Jurkat, Clone E6-1 (cell line): Measurements from ENCODE around the gene NPAS2.

Experiments used
- DNase-seq: peaks from one replicate; pipeline ENCODE4 v3.0.0-alpha.2; 2011; ENCODE audit warnings: low read depth, low spot score
- H3K4me3 ChIP-seq: 2 replicates; pipeline ENCODE4 v1.5.1; 2011; ENCODE audit warnings: mild to moderate bottlenecking, low read length, control low read depth, moderate library complexity

Gene NPAS2

GRCh38 chr2:100894105-100894795 is 74.3 kb downstream of the NPAS2 start:
- no peak for DNase-seq
- H3K4me3 ChIP-seq, result no peak overlapping the region

GRCh38 chr2:100894796-100895156 is 74.8 kb downstream of the NPAS2 start:
- H3K4me3 ChIP-seq, result no peak overlapping the region
- DNase-seq, result no peak

DNA sequence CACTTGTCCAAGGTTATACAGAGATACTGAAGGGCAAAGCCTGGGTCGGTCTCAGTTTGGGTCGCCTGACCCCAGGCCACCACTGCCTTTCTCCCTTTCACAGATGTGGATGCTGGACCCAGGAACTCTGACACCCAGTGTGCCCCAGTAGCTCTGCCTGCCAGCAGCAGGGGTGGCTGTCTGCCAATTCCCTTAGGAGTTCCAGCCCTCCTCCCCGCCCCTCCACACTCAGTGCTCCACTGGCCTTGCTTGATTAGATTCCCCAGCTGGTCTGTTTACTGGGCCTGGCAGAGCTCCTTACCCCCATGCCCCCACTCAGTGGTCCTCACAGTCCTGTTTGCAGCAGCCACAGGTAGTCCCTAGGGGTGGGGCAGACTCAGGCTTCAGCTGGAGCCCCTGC is 75.5 kb downstream of the NPAS2 start:
- H3K4me3 ChIP-seq, result no peak overlapping the region
- DNase-seq, result no peak

DNA sequence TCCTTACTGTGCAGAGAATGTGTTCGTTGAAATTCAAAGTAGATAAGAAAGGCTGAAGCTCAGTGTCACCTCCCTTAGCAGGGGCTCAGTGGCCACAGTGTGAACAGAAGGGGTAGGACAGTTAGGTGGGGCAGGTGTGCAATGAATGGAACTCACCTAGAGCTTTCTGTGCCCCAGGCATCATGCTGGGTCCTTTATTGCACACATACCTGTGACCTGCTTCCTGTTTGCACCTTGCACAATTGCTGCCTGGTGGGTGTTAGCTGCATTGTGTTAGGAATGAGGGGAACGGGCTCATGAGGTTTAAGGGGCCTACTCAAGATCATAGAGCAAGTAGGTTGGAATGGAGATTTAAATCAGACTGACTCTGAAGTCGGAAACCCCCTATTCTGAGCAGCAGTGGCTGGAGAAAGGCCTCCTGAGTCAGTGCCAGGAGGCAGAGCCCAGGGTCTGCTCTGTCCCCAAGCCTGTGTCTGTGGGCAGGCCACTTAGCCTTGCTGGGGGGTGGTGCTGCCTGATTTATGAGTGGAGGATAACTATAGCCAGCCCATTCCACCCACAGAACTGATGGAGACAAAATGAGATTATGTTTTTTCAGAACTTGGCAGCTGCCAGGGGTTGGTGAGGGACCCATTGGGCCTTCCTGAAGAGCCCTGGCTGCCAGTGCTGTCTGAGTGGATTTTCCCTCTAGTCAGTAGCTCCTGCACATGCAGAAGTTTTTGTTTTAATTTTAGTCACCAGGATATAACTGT is 76.2 kb downstream of the NPAS2 start:
- H3K4me3 ChIP-seq, result no peak overlapping the region
- no peak for DNase-seq

DNA sequence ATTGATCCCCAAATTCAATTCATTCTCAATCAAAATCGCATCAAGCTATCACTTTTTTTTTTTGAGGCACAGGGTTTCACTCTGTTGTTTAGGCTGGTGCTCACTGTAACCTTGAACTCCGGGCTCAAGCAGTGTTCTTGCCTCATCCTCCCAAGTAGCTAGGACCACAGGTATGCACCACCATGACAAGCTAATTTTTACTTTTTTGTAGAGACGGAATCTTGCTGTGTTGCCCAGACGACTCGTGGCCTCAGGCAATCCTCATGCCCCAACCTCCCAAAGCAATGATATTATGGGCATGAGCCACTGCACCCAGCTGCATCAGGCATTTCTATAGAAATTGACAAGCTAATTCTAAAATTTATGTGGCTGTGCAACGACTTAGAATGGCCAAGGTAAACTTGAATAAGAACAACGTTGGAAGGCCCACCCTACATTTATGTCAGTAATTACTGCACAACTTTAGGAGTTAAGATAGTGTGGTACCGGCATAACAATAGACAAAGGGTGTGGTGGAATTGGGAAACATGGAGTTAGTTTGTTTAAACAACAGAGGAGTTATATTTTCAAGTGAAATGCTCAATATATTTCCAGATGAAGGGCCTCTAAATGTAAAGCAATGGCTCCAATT is 78.2 kb downstream of the NPAS2 start:
- DNase-seq, result no peak
- H3K4me3 ChIP-seq, result no peak overlapping the region

GRCh38 chr2:100900156-100900795 is 80.3 kb downstream of the NPAS2 start:
- no peak for DNase-seq
- H3K4me3 ChIP-seq, result no peak overlapping the region

DNA sequence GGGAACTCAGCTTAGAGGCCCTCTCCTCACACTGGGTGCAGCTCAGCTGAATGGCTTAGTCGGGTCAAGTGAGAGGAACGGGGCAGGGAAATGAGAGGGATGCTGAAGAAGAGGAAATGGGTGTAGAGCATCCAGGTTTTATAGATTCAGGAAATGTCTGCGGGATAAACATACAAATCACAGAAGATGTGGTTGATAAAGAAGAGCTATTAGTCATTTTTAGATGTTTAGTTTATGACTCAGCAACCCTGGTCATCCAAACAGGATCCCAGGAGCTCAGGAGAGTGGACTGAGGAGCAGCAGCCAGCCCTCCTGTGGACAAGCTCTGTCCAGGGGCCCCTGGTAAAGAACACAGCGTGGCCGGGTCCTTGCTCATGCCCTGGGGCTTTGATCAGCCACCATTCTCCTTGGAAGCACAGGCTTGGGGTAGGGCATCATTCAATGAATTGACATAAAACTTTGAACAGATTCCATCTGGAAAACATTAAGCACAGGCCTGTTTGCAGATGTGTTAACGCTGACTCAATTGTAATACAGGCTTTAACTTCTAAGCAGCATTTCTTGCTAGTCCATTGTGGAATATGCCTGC is 83.0 kb downstream of the NPAS2 start:
- no peak overlapping the region for H3K4me3 ChIP-seq
- no peak for DNase-seq

DNA sequence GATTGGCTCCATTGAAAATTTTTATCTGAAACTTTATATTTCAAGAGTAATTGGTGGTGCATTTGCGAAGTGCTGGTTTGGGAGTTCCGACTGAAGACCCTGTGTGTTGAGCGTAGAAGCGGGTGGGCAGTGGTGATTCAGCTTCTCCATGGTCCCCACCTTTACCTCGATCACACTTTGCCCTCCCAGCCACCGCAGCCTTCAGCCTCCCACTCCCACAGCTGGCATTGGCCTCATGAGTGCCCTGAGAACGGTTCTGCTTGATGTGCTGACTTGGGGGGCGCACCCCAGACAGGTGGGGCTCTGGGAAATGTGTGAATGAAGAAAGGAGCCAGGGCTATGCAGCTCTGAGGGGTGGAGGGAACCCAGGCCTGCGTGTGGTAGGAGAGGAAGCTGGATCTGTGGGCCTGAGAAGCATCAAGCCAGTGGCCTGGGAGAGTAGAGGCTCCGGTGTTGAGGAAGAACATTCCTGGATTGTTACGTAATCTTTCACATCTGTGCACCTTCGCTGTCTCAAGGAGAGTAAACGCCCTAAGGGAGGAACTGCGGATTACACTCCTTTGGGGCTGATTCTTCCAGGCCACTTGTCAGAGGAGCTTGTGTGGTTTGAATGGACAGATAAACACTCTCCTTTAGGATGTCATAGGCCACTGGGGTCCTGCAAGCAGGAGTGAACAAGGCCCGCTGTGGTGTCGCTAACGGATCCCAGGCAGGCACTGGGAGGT is 83.8 kb downstream of the NPAS2 start:
- DNase-seq, result no peak
- no peak overlapping the region for H3K4me3 ChIP-seq

GRCh38 chr2:100905132-100905805 is 85.3 kb downstream of the NPAS2 start:
- H3K4me3 ChIP-seq, result no peak overlapping the region
- no peak for DNase-seq

DNA sequence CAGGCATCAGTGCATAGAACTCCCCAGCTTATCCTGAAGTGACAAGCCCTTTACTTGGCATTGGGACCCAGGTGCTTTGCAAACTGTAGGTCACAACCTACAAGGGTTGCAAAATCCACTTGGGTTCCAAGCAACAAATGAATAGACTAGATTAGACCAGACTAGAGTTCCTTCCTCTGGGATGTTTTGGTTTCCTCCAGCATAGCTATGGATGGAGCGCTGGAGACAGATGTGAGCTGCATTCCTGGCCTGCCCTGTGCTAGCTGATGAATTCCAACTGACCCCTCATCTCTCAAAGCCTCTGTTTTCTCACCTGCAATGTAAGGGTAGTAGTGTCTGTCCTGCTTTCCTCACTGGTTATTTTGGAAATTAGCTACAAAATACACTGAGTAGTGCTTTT is 86.2 kb downstream of the NPAS2 start:
- DNase-seq, result no peak
- no peak overlapping the region for H3K4me3 ChIP-seq

DNA sequence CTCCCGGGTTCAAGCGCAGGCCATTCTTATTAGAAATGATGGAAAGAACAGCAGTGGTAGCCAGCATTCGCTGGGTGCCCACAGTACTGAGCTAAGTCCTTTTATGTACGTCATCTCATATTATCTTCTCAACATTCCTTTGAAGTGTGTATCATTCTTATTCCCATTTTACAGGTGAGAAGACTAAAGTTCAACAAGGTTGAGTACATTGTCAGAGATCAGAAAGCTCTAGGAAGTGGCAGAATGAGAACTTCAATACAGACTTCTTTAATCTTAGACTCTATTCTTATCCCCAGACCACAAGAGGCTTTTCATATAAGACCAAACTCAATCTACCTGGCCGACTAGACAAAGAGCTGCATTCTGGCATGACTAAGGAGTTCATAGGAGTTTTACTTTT is 86.7 kb downstream of the NPAS2 start:
- no peak overlapping the region for H3K4me3 ChIP-seq
- peak; percentile 62 for DNase-seq

DNA sequence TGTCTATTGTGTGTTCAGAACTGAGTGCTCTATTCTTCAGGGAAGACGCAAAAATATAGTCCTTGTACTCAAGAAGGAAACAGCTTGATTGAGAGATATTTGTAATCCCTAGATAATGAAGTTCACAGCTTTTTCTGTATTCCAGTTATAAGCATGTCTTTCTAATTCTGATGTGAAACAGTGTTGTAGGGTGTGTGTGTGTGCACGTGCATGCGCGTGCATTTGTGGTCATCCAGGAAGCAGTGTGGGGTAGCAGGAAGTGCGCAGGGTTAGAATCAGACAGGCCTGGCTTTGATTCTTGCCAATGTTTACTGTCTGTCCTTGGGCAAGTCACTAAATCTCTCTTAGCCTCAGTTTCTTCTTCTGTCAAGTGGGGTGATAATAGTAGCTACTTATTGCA is 87.9 kb downstream of the NPAS2 start:
- H3K4me3 ChIP-seq, result no peak overlapping the region
- DNase-seq, result peak; percentile 34

DNA sequence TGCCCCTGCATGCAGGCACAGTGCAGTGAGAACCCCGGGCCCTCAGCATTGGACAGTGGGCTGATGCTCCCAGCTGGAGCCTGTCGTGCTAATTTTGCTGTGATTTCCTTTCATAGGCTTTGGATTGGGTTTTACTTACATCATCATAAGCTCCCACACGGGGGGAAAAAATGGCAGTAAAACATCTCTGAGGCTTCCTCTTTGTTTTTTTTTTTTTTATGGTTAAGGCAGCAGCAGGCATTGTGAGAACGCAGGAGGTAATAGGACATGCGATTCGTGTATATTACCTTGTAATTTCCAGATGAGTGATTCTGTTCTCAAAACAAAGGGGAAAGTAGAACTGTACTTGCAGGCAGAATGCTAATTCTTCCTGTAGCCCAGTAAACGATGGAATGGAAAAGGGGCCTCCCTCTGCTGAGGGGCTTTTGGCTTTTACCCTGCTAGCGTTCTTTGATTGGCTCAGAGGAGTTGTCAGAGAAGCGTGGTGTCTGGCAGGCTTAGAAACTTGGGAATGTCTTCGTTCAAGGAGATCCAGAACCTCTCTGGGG is 89.7 kb downstream of the NPAS2 start:
- DNase-seq, result no peak
- no peak overlapping the region for H3K4me3 ChIP-seq

GRCh38 chr2:100910111-100910510 is 90.2 kb downstream of the NPAS2 start:
- no peak for DNase-seq
- H3K4me3 ChIP-seq, result no peak overlapping the region

- DNase-seq, result no peak
- no peak overlapping the region for H3K4me3 ChIP-seq
Measured at GRCh38 chr2:100919316-100919715, 99.4 kb downstream of the NPAS2 start.

- DNase-seq, result no peak
- H3K4me3 ChIP-seq, result no peak overlapping the region
Measured at GRCh38 chr2:100921685-100922161, 101.8 kb downstream of the NPAS2 start.

- no peak for DNase-seq
- H3K4me3 ChIP-seq, result no peak overlapping the region
Measured at GRCh38 chr2:100923461-100924060, 103.6 kb downstream of the NPAS2 start.

DNA sequence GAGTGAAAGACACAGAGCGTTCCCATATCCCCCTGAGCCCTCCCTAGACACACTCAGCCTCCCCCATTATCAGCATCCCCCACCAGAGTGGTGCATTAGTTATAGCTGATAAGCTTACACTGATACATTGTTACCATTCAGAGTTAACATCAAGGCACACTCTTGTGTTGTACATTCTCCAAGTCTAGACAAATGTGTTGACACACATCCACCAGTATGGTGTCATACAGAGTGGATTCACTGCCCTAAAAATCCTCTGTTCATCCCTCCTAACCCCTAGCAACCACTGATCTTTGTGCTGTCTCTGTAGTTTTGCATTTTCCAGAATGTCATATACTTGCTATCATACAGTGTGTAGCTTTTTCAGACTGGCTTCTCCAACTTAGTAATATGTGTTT is 104.2 kb downstream of the NPAS2 start:
- no peak overlapping the region for H3K4me3 ChIP-seq
- no peak for DNase-seq
